ENCODE measurements around the gene COL23A1.

The COL23A1 gene

GRCh38 chr5:178524093-178524882 lies 65.9 kb downstream of the COL23A1 start:
- Histone ChIP-seq H3K36me3 (replicated peaks; ENCODE audit: low read depth, low read length) (no peaks in the 10 kb centered on the region), H3K9me3 (ENCODE audit: insufficient read depth, low read length) (no peaks in the 10 kb centered on the region), H2AFZ (ENCODE audit: low read depth, low read length) (no peak overlapping the region), H3K27ac (ENCODE audit: low read length) (no peak overlapping the region), H3K9ac (ENCODE audit: low read length) (no peak overlapping the region), H4K20me1 (ENCODE audit: insufficient read depth, low read length) (no peaks in the 10 kb centered on the region), H3K27me3 (ENCODE audit: low read depth, low read length) (no peaks in the 10 kb centered on the region), H3K4me1 (ENCODE audit: low read length) (no peaks in the 10 kb centered on the region), H3K4me3 (ENCODE audit: low read length) (no peak overlapping the region), H3K4me2 (ENCODE audit: low read length) (no peak overlapping the region), H3K79me2 (ENCODE audit: low read length) (no peaks in the 10 kb centered on the region)
- TF ChIP-seq EZH2phosphoT487 (IDR thresholded peaks at IDR 0.05; ENCODE audit: low read depth) (no peak), CTCF (IDR thresholded peaks at IDR 0.05; ENCODE audit: low read depth, low read length) (no peak)

DNA sequence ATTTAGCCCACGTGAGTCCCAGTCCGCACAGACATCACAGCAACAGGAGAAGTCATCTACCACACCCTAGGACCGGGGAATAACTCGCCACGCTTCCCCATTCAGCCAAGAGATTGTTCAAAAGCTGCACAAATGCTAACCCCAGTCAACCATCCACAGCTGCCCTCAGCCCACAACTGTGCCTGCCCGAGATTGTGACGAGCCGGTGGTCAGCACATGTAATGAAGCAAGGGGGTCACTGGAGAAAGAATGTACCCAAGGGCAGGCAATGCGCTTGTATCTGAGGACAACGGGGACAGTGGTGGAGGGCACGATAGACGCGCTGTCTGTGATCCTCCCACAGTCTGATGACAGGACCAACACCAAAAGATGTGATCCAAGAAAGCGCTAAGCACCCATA lies 67.8 kb downstream of the COL23A1 start:
- H3K36me3 ChIP-seq (replicated peaks; ENCODE audit: low read depth, low read length): no peaks in the 10 kb centered on the region
- no peaks in the 10 kb centered on the region for H3K27me3 ChIP-seq (ENCODE audit: low read depth, low read length)
- no peaks in the 10 kb centered on the region for H3K4me1 ChIP-seq (ENCODE audit: low read length)
- H3K4me3 ChIP-seq (ENCODE audit: low read length): no peak overlapping the region
- H2AFZ ChIP-seq (ENCODE audit: low read depth, low read length): no peak overlapping the region
- no peaks in the 10 kb centered on the region for H4K20me1 ChIP-seq (ENCODE audit: insufficient read depth, low read length)
- no peaks in the 10 kb centered on the region for H3K9me3 ChIP-seq (ENCODE audit: insufficient read depth, low read length)
- H3K9ac ChIP-seq (ENCODE audit: low read length): no peak overlapping the region
- TF ChIP-seq EZH2phosphoT487 (IDR thresholded peaks at IDR 0.05; ENCODE audit: low read depth) (no peak), CTCF (IDR thresholded peaks at IDR 0.05; ENCODE audit: low read depth, low read length) (no peak)
- no peak overlapping the region for H3K4me2 ChIP-seq (ENCODE audit: low read length)
- H3K79me2 ChIP-seq (ENCODE audit: low read length): no peaks in the 10 kb centered on the region
- no peak overlapping the region for H3K27ac ChIP-seq (ENCODE audit: low read length)

DNA sequence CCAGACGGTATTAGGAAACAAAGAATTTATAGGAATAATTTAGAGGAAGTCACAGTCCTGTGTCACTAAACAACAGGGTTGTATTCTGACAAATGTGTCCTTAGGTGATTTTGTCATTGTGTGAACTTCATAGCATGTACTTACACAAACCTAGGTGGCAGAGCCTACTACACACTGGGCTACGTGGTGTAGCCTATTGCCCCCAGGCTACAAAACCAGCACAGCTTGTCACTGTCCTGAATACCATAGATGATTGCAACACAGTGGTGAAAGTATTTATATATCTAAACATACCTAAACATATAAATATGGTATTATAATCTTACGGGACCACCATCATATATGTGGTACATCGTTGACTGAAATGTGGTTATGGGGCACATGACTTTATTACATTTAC lies 69.3 kb downstream of the COL23A1 start:
- Histone ChIP-seq H2AFZ (ENCODE audit: low read depth, low read length) (no peak overlapping the region), H4K20me1 (ENCODE audit: insufficient read depth, low read length) (no peaks in the 10 kb centered on the region), H3K36me3 (replicated peaks; ENCODE audit: low read depth, low read length) (no peaks in the 10 kb centered on the region), H3K9ac (ENCODE audit: low read length) (no peak overlapping the region), H3K4me1 (ENCODE audit: low read length) (no peaks in the 10 kb centered on the region), H3K27me3 (ENCODE audit: low read depth, low read length) (no peaks in the 10 kb centered on the region), H3K79me2 (ENCODE audit: low read length) (no peaks in the 10 kb centered on the region), H3K4me3 (ENCODE audit: low read length) (no peak overlapping the region), H3K9me3 (ENCODE audit: insufficient read depth, low read length) (no peaks in the 10 kb centered on the region), H3K4me2 (ENCODE audit: low read length) (no peak overlapping the region), H3K27ac (ENCODE audit: low read length) (no peak overlapping the region)
- TF ChIP-seq CTCF (IDR thresholded peaks at IDR 0.05; ENCODE audit: low read depth, low read length) (no peak), EZH2phosphoT487 (IDR thresholded peaks at IDR 0.05; ENCODE audit: low read depth) (no peak)

GRCh38 chr5:178519804-178520203 lies 70.4 kb downstream of the COL23A1 start:
- Histone ChIP-seq H4K20me1 (ENCODE audit: insufficient read depth, low read length) (no peaks in the 10 kb centered on the region), H3K4me1 (ENCODE audit: low read length) (no peaks in the 10 kb centered on the region), H3K9ac (ENCODE audit: low read length) (no peak overlapping the region), H3K36me3 (replicated peaks; ENCODE audit: low read depth, low read length) (no peaks in the 10 kb centered on the region), H3K27me3 (ENCODE audit: low read depth, low read length) (no peaks in the 10 kb centered on the region), H3K79me2 (ENCODE audit: low read length) (no peaks in the 10 kb centered on the region), H3K9me3 (ENCODE audit: insufficient read depth, low read length) (no peaks in the 10 kb centered on the region), H2AFZ (ENCODE audit: low read depth, low read length) (no peak overlapping the region), H3K4me2 (ENCODE audit: low read length) (no peak overlapping the region), H3K27ac (ENCODE audit: low read length) (no peak overlapping the region), H3K4me3 (ENCODE audit: low read length) (no peak overlapping the region)
- TF ChIP-seq EZH2phosphoT487 (IDR thresholded peaks at IDR 0.05; ENCODE audit: low read depth) (no peak), CTCF (IDR thresholded peaks at IDR 0.05; ENCODE audit: low read depth, low read length) (no peak)

All from OCI-LY3 (cell line).